IPS-15b (cell line): ENCODE data around the gene MXRA7.

Experiments
- H3K27me3 ChIP-seq: one replicate; pipeline ENCODE4 v1.6.1; 2013; ENCODE audit warnings: low read length; ENCODE audit not compliant: control insufficient read depth, insufficient read depth
- H3K36me3 ChIP-seq: one replicate; pipeline ENCODE4 v1.6.1; 2013; ENCODE audit warnings: low read length; ENCODE audit not compliant: control insufficient read depth, insufficient read depth
- H3K4me1 ChIP-seq: one replicate; pipeline ENCODE4 v1.6.1; 2013; ENCODE audit warnings: mild to moderate bottlenecking, low read length; ENCODE audit not compliant: control insufficient read depth, insufficient read depth
- H3K4me3 ChIP-seq: one replicate; pipeline ENCODE4 v1.5.1; 2013; ENCODE audit warnings: low read depth, low read length
- H3K9ac ChIP-seq: one replicate; pipeline ENCODE4 v1.6.1; 2013; ENCODE audit warnings: low read depth, mild to moderate bottlenecking, low read length
- H3K9me3 ChIP-seq: one replicate; pipeline ENCODE4 v1.6.1; 2013; ENCODE audit warnings: mild to moderate bottlenecking, low read length; ENCODE audit not compliant: control insufficient read depth, insufficient read depth

Gene MXRA7

DNA sequence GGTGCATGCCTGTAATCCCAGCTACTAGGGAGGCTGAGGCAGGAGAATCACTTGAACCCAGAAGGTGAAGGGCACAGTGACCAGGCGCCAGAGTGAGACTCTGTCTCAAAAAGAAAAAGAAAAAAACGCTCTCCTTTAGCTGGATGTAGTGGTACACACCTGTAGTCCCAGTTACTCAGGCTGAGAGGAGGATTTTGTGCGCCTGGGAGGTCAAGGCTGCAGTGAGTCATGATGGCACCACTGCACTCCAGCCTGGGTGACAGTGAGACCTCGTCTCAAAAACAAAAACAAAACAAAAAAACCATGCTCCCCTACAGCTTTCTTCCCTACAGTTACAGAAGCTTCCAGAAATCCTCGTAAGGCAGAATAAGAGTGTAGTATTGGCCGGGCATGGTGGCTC lies 34.1 kb downstream of the MXRA7 start:
- no peaks in the 10 kb centered on the region for H3K27me3 ChIP-seq
- H3K4me3 ChIP-seq, result no peak overlapping the region
- H3K36me3 ChIP-seq, result no peaks in the 10 kb centered on the region
- peaks cover 3% of the 10 kb centered on the region for H3K4me1 ChIP-seq
- H3K9ac ChIP-seq, result no peak overlapping the region
- no peaks in the 10 kb centered on the region for H3K9me3 ChIP-seq

- Histone ChIP-seq H3K9ac (no peak overlapping the region), H3K4me1 (peaks cover 8% of the 10 kb centered on the region), H3K36me3 (no peaks in the 10 kb centered on the region), H3K9me3 (no peaks in the 10 kb centered on the region), H3K4me3 (no peak overlapping the region), H3K27me3 (no peaks in the 10 kb centered on the region)
Measured at GRCh38 chr17:76675648-76676047, 35.1 kb downstream of the MXRA7 start.

- Histone ChIP-seq H3K36me3 (no peaks in the 10 kb centered on the region), H3K4me3 (no peak overlapping the region), H3K27me3 (no peaks in the 10 kb centered on the region), H3K4me1 (peaks cover 13% of the 10 kb centered on the region), H3K9ac (no peak overlapping the region), H3K9me3 (no peaks in the 10 kb centered on the region)
Measured at GRCh38 chr17:76674600-76674999, 36.2 kb downstream of the MXRA7 start.

- peaks cover 13% of the 10 kb centered on the region for H3K4me1 ChIP-seq
- no peak overlapping the region for H3K4me3 ChIP-seq
- no peaks in the 10 kb centered on the region for H3K36me3 ChIP-seq
- no peaks in the 10 kb centered on the region for H3K9me3 ChIP-seq
- no peak overlapping the region for H3K9ac ChIP-seq
- no peaks in the 10 kb centered on the region for H3K27me3 ChIP-seq
Measured at GRCh38 chr17:76673729-76674128, 37.0 kb downstream of the MXRA7 start.

DNA sequence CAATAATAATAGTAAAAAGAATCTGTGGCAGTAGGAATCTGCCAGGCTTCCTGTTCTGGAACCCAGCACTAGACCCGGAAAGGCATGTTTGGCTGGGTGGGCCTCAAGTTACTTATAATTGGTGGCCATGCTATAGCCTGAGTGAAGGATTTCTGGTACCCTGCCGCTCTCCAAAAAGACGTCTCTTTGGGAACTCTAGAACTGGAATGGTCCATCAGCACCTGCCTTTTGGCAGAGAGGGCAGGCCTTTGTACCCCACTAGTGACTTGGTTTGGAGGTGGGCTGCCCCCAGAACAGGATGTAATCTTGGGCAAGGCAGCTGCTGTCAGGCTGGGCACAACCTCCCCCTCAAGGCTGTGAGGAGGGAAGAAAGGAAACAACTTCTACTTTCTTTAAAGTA lies 37.9 kb downstream of the MXRA7 start:
- no peaks in the 10 kb centered on the region for H3K27me3 ChIP-seq
- H3K4me1 ChIP-seq, result peaks cover 13% of the 10 kb centered on the region
- no peaks in the 10 kb centered on the region for H3K36me3 ChIP-seq
- H3K4me3 ChIP-seq, result no peak overlapping the region
- no peaks in the 10 kb centered on the region for H3K9me3 ChIP-seq
- no peak overlapping the region for H3K9ac ChIP-seq

DNA sequence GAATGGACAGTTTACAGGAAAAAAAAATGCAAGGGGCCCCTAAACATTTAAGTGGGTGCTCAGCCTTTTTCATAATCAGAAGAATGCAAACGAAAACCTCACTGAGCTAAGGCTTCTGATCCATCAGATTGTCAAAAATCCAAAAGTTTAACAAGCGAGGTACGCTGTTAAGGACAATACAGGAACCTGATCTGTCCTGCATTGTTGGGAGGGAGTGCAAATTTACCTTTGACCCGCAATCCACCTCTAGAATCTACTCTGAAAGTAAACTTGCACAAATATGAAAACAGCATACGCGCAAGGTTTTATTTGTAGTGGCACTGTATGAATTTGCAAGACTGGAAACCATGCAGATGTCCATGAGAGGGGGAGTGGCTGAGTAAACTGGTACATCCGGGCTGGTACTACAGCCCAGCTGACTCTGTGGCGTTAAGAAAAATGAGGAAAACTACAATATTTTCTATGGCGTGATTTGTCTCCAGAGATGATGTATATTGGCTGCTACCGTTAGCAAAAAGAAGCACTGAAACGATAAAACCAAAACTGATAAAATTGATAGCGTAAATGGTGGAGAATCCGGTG lies 38.4 kb downstream of the MXRA7 start:
- peak overlapping the region; percentile 90 for H3K4me3 ChIP-seq
- peaks cover 13% of the 10 kb centered on the region for H3K4me1 ChIP-seq
- no peaks in the 10 kb centered on the region for H3K27me3 ChIP-seq
- no peaks in the 10 kb centered on the region for H3K36me3 ChIP-seq
- H3K9me3 ChIP-seq, result no peaks in the 10 kb centered on the region
- H3K9ac ChIP-seq, result peak overlapping the region; percentile 94

GRCh38 chr17:76671912-76672262 lies 38.9 kb downstream of the MXRA7 start:
- Histone ChIP-seq H3K36me3 (no peaks in the 10 kb centered on the region), H3K9ac (peak overlapping the region; percentile 94), H3K27me3 (no peaks in the 10 kb centered on the region), H3K9me3 (no peaks in the 10 kb centered on the region), H3K4me1 (peaks cover 13% of the 10 kb centered on the region), H3K4me3 (peak overlapping the region; percentile 90)

- peaks cover 13% of the 10 kb centered on the region for H3K4me1 ChIP-seq
- peak overlapping the region; percentile 55 for H3K9ac ChIP-seq
- H3K27me3 ChIP-seq, result no peaks in the 10 kb centered on the region
- no peaks in the 10 kb centered on the region for H3K36me3 ChIP-seq
- H3K4me3 ChIP-seq, result peak overlapping the region; percentile 90
- no peaks in the 10 kb centered on the region for H3K9me3 ChIP-seq
Measured at GRCh38 chr17:76671123-76671911, 39.4 kb downstream of the MXRA7 start.

DNA sequence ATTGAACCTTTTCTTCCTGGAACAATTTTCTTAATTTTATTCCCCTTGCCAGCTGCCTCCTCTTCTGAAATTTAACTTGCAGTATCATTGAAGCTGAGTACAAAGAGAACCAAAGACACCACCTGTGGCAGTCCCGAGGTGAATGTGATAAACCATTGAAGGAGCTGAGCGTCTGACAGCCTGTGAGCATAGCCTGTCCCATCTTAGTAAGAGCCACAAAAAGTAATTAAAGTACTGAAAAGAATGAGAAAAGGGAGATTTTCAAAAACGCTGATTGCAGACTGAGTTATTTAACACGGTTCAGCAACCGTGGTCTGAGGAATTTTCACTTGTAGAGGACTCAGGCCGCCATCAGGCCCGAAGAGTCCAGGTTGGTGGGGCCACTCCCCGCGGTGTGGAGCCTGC lies 40.0 kb downstream of the MXRA7 start:
- H3K36me3 ChIP-seq, result no peaks in the 10 kb centered on the region
- peaks cover 13% of the 10 kb centered on the region for H3K4me1 ChIP-seq
- no peaks in the 10 kb centered on the region for H3K9me3 ChIP-seq
- peak overlapping the region; percentile 61 for H3K4me3 ChIP-seq
- peak overlapping the region; percentile 55 for H3K9ac ChIP-seq
- no peaks in the 10 kb centered on the region for H3K27me3 ChIP-seq

- Histone ChIP-seq H3K9me3 (no peaks in the 10 kb centered on the region), H3K4me1 (peaks cover 13% of the 10 kb centered on the region), H3K9ac (no peak overlapping the region), H3K36me3 (no peaks in the 10 kb centered on the region), H3K27me3 (no peaks in the 10 kb centered on the region), H3K4me3 (no peak overlapping the region)
Measured at GRCh38 chr17:76670020-76670717, 40.6 kb downstream of the MXRA7 start.

GRCh38 chr17:76667786-76668453 lies 42.8 kb downstream of the MXRA7 start:
- Histone ChIP-seq H3K36me3 (no peaks in the 10 kb centered on the region), H3K4me1 (peaks cover 13% of the 10 kb centered on the region), H3K9ac (no peak overlapping the region), H3K27me3 (no peaks in the 10 kb centered on the region), H3K9me3 (no peaks in the 10 kb centered on the region), H3K4me3 (no peak overlapping the region)
